Parathyroid adenoma (tissue), 2 donors: Measurements from ENCODE around the gene ZSWIM1.

Experiments
- H2AFZ ChIP-seq: fragments of 300-600 bp; sonication (generic); one replicate; pipeline ENCODE4 v1.7.0; 2017; ENCODE audit warnings: antibody characterized with exemption, mild to moderate bottlenecking
- H3K27ac ChIP-seq: fragments of 300-600 bp; sonication (generic); one replicate; pipeline ENCODE4 v1.7.0; 2017
- H3K27me3 ChIP-seq: fragments of 300-600 bp; sonication (generic); one replicate; pipeline ENCODE4 v1.7.0; 2017; ENCODE audit warnings: low read length; ENCODE audit not compliant: control insufficient read depth, insufficient read depth
- H3K36me3 ChIP-seq: fragments of 300-600 bp; sonication (generic); one replicate; pipeline ENCODE4 v1.7.0; 2017; ENCODE audit warnings: low read length; ENCODE audit not compliant: control insufficient read depth, insufficient read depth
- H3K4me1 ChIP-seq: fragments of 300-600 bp; sonication (generic); one replicate; pipeline ENCODE4 v1.7.0; 2017; ENCODE audit warnings: control low read depth
- H3K4me2 ChIP-seq: fragments of 300-600 bp; sonication (generic); one replicate; pipeline ENCODE4 v1.7.0; 2017; ENCODE audit warnings: low read length
- H3K4me3 ChIP-seq: fragments of 300-600 bp; sonication (generic); one replicate; pipeline ENCODE4 v1.7.0; 2017; ENCODE audit warnings: low read depth, low read length
- H3K79me2 ChIP-seq: fragments of 300-600 bp; sonication (generic); one replicate; pipeline ENCODE4 v1.7.0; 2017; ENCODE audit warnings: control low read depth
- H3K9ac ChIP-seq: fragments of 300-600 bp; sonication (generic); one replicate; pipeline ENCODE4 v1.7.0; 2017; ENCODE audit warnings: mild to moderate bottlenecking
- H3K9me3 ChIP-seq: fragments of 300-600 bp; sonication (generic); one replicate; pipeline ENCODE4 v1.7.0; 2017; ENCODE audit warnings: low read length; ENCODE audit not compliant: control insufficient read depth
- TF ChIP-seq, protein P1 (sequence below): fragments of 300-600 bp; sonication (generic); IDR thresholded peaks from one replicate; pipeline ENCODE4 v1.7.0; 2017; ENCODE audit warnings: antibody characterized with exemption, mild to moderate bottlenecking
- donor health status: primary hyperparathyroidism.

Gene ZSWIM1

GRCh38 chr20:45905505-45906079 is 24.6 kb downstream of the ZSWIM1 start:
- Histone ChIP-seq H3K9me3 (no peaks in the 10 kb centered on the region), H3K4me1 (no peaks in the 10 kb centered on the region), H3K36me3 (no peaks in the 10 kb centered on the region), H3K79me2 (no peaks in the 10 kb centered on the region), H3K9ac (no peak overlapping the region), H3K27ac (no peak overlapping the region), H3K4me3 (no peak overlapping the region), H3K4me2 (no peak overlapping the region), H2AFZ (no peak overlapping the region), H3K27me3 (no peaks in the 10 kb centered on the region)
- TF ChIP-seq, protein P1, sequence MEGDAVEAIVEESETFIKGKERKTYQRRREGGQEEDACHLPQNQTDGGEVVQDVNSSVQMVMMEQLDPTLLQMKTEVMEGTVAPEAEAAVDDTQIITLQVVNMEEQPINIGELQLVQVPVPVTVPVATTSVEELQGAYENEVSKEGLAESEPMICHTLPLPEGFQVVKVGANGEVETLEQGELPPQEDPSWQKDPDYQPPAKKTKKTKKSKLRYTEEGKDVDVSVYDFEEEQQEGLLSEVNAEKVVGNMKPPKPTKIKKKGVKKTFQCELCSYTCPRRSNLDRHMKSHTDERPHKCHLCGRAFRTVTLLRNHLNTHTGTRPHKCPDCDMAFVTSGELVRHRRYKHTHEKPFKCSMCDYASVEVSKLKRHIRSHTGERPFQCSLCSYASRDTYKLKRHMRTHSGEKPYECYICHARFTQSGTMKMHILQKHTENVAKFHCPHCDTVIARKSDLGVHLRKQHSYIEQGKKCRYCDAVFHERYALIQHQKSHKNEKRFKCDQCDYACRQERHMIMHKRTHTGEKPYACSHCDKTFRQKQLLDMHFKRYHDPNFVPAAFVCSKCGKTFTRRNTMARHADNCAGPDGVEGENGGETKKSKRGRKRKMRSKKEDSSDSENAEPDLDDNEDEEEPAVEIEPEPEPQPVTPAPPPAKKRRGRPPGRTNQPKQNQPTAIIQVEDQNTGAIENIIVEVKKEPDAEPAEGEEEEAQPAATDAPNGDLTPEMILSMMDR: no peak

GRCh38 chr20:45907219-45907948 is 26.4 kb downstream of the ZSWIM1 start:
- Histone ChIP-seq H3K4me2 (no peak overlapping the region), H3K36me3 (no peaks in the 10 kb centered on the region), H3K9me3 (no peaks in the 10 kb centered on the region), H3K79me2 (no peaks in the 10 kb centered on the region), H3K27me3 (no peaks in the 10 kb centered on the region), H3K4me1 (peaks cover 8% of the 10 kb centered on the region), H3K4me3 (no peak overlapping the region), H3K27ac (no peak overlapping the region), H2AFZ (no peak overlapping the region), H3K9ac (no peak overlapping the region)
- TF ChIP-seq, protein P1: no peak

- Histone ChIP-seq H3K4me2 (no peak overlapping the region), H3K4me3 (no peak overlapping the region), H3K4me1 (peaks cover 8% of the 10 kb centered on the region), H2AFZ (no peak overlapping the region), H3K9me3 (no peaks in the 10 kb centered on the region), H3K9ac (no peak overlapping the region), H3K79me2 (no peaks in the 10 kb centered on the region), H3K36me3 (no peaks in the 10 kb centered on the region), H3K27me3 (no peaks in the 10 kb centered on the region), H3K27ac (no peak overlapping the region)
- TF ChIP-seq, protein P1: no peak
Observed at GRCh38 chr20:45908084-45908483, 27.1 kb downstream of the ZSWIM1 start.

GRCh38 chr20:45909336-45909808 is 28.3 kb downstream of the ZSWIM1 start:
- Histone ChIP-seq H3K79me2 (no peaks in the 10 kb centered on the region), H3K4me3 (no peak overlapping the region), H3K4me1 (peaks cover 8% of the 10 kb centered on the region), H3K27ac (no peak overlapping the region), H3K9ac (no peak overlapping the region), H3K4me2 (no peak overlapping the region), H3K27me3 (no peaks in the 10 kb centered on the region), H3K9me3 (no peaks in the 10 kb centered on the region), H2AFZ (no peak overlapping the region), H3K36me3 (no peaks in the 10 kb centered on the region)
- TF ChIP-seq, protein P1: no peak
